WTC11 (cell line): ENCODE measurements around the gene SURF1. TPM values are rescaled to one million over a fixed set of nuclear protein-coding genes. Genes with fewer than 3 reads are reported as not detected.
"Not testable (repeated sequence)": the region's sequence is repeated elsewhere in the genome, so short reads cannot be mapped to it uniquely, and the experiment has no call there.

Source experiments
- ATAC-seq: fragments of 200-7000 bp; cut with Tn5 transposase; 2 replicates; pipeline ENCODE4 v1.10.0; 2021; ENCODE audit warnings: mild to moderate bottlenecking, moderate library complexity
- CTCF ChIA-PET: fragments of 300-600 bp; sonication (Branson Sonifier 250); formaldehyde crosslinking; loops from one replicate; lab custom pipeline; 2021; ENCODE audit warnings: antibody characterized with exemption; lab: Charles Lee
- POLR2A ChIA-PET: fragments of 350-600 bp; sonication (Branson Sonifier 250); formaldehyde crosslinking; loops from one replicate; lab custom pipeline; 2021; ENCODE audit warnings: antibody characterized with exemption; lab: Charles Lee
- DNase-seq: peaks from one replicate; pipeline ENCODE4 v3.0.0; 2021; ENCODE audit warnings: low spot score
- H3K27ac Mint-ChIP-seq: 2 replicates; pipeline ENCODE4 v1.8.0; 2021; ENCODE audit warnings: mixed read lengths
- H3K27me3 Mint-ChIP-seq: 2 replicates; pipeline ENCODE4 v1.8.0; 2021; ENCODE audit warnings: low read depth, mild to moderate bottlenecking, moderate library complexity, mixed read lengths
- H3K36me3 Mint-ChIP-seq: 2 replicates; pipeline ENCODE4 v1.8.0; 2021; ENCODE audit warnings: mixed read lengths
- H3K4me1 Mint-ChIP-seq: 2 replicates; pipeline ENCODE4 v1.8.0; 2022; ENCODE audit warnings: mixed read lengths
- H3K4me3 Mint-ChIP-seq: 2 replicates; pipeline ENCODE4 v1.8.0; 2021; ENCODE audit warnings: mild to moderate bottlenecking, moderate library complexity, mixed read lengths
- H3K9me3 Mint-ChIP-seq: 2 replicates; pipeline ENCODE4 v1.8.0; 2021; ENCODE audit warnings: mixed read lengths
- ATF1 ChIP-seq: sonication (generic); formaldehyde crosslinking; IDR thresholded peaks from 2 replicates; pipeline ENCODE4 v1.8.1; 2023; ENCODE audit warnings: mild to moderate bottlenecking, moderate library complexity, missing genetic modification reagents
- CDX4 ChIP-seq: fragments of 250-450 bp; sonication (Bioruptor Pico); IDR thresholded peaks from 2 replicates; pipeline ENCODE4 v1.9.0; 2021; ENCODE audit warnings: moderate library complexity, mild to moderate bottlenecking, inconsistent platforms, borderline replicate concordance
- CREM ChIP-seq: sonication (generic); formaldehyde crosslinking; IDR thresholded peaks from 2 replicates; pipeline ENCODE4 v1.8.1; 2022; ENCODE audit warnings: mild to moderate bottlenecking, missing genetic modification reagents, moderate library complexity
- E2F1 ChIP-seq: sonication (generic); formaldehyde crosslinking; IDR thresholded peaks from 2 replicates; pipeline ENCODE4 v1.8.0; 2022; ENCODE audit warnings: mild to moderate bottlenecking, missing genetic modification reagents
- GRHL2 ChIP-seq: fragments of 250-450 bp; sonication (Bioruptor Pico); IDR thresholded peaks from 2 replicates; pipeline ENCODE4 v1.8.0; 2022; ENCODE audit warnings: mild to moderate bottlenecking, moderate library complexity; ENCODE audit not compliant: insufficient replicate concordance, severe bottlenecking
- HMGA2 ChIP-seq: fragments of 250-450 bp; sonication (Bioruptor Pico); IDR thresholded peaks from 2 replicates; pipeline ENCODE4 v1.4.0; 2021; ENCODE audit warnings: mild to moderate bottlenecking, moderate library complexity
- MXD4 ChIP-seq: fragments of 250-450 bp; sonication (Bioruptor Pico); IDR thresholded peaks from 2 replicates; pipeline ENCODE4 v1.8.0; 2021; ENCODE audit warnings: mild to moderate bottlenecking, moderate library complexity, borderline replicate concordance
- NFE2L1 ChIP-seq: sonication (generic); formaldehyde crosslinking; IDR thresholded peaks from 2 replicates; pipeline ENCODE4 v1.8.1; 2023; ENCODE audit warnings: missing genetic modification reagents
- NR3C1 ChIP-seq: sonication (generic); formaldehyde crosslinking; conservative IDR thresholded peaks from 2 replicates; pipeline ENCODE4 v1.8.1; 2023; ENCODE audit warnings: low read depth, mild to moderate bottlenecking, missing genetic modification reagents
- PRRX2 ChIP-seq: fragments of 250-450 bp; sonication (Bioruptor Pico); IDR thresholded peaks from 2 replicates; pipeline ENCODE4 v1.8.0; 2021; ENCODE audit warnings: mild to moderate bottlenecking
- TEAD1 ChIP-seq: sonication (generic); formaldehyde crosslinking; IDR thresholded peaks from 2 replicates; pipeline ENCODE4 v1.8.0; 2022; ENCODE audit warnings: mild to moderate bottlenecking, missing genetic modification reagents
- TEAD4 ChIP-seq: sonication (generic); formaldehyde crosslinking; IDR thresholded peaks from 2 replicates; pipeline ENCODE4 v1.8.0; 2022; ENCODE audit warnings: mild to moderate bottlenecking, missing genetic modification reagents
- ZMAT4 ChIP-seq: fragments of 250-450 bp; sonication (Bioruptor Pico); IDR thresholded peaks from 2 replicates; pipeline ENCODE4 v1.9.0; 2021; ENCODE audit warnings: mild to moderate bottlenecking
- ZNF138 ChIP-seq: sonication (generic); formaldehyde crosslinking; conservative IDR thresholded peaks from 2 replicates; pipeline ENCODE4 v1.8.1; 2022; ENCODE audit warnings: mild to moderate bottlenecking, moderate library complexity, missing genetic modification reagents
- ZNF232 ChIP-seq: sonication (generic); formaldehyde crosslinking; IDR thresholded peaks from 2 replicates; pipeline ENCODE4 v1.8.0; 2022; ENCODE audit warnings: mild to moderate bottlenecking, missing genetic modification reagents
- ZNF396 ChIP-seq: fragments of 250-450 bp; sonication (Bioruptor Pico); IDR thresholded peaks from 2 replicates; pipeline ENCODE4 v1.8.0; 2021; ENCODE audit warnings: mild to moderate bottlenecking, moderate library complexity, borderline replicate concordance
- ZNF423 ChIP-seq: fragments of 250-450 bp; sonication (Bioruptor Pico); IDR thresholded peaks from 2 replicates; pipeline ENCODE4 v2.1.2; 2022; ENCODE audit warnings: mild to moderate bottlenecking, moderate library complexity
- total RNA-seq: library from RNA; stranded (reverse); gene quantifications from 3 replicates; pipeline ENCODE4 v1.2.3, GENCODE V29; 2021

Gene SURF1
- total RNA-seq, 1 experiment from 2014 or later, result 33.3 TPM

GRCh38 chr9:133394687-133395271 lies 38.5 kb upstream of the SURF1 start (continued):
- no peak for TF ChIP-seq ATF1 (CRISPR knock-in tag)
- TF ChIP-seq ZNF138 (CRISPR knock-in tag), result no peak
- TF ChIP-seq ZMAT4, result no peak
- TF ChIP-seq E2F1 (CRISPR knock-in tag), result no peak

GRCh38 chr9:133393399-133393798 lies 37.1 kb upstream of the SURF1 start:
- Mint-ChIP-seq H3K4me3 (no peak overlapping the region), H3K36me3 (peaks cover 5% of the 10 kb centered on the region), H3K27me3 (peaks cover 21% of the 10 kb centered on the region), H3K27ac (no peak overlapping the region), H3K9me3 (peaks cover 16% of the 10 kb centered on the region), H3K4me1 (no peaks in the 10 kb centered on the region)
- CTCF ChIA-PET, result no interaction called here
- DNase-seq (no peak), ATAC-seq (no peak)
- POLR2A ChIA-PET, result no interaction called here
- no peak for TF ChIP-seq HMGA2 (CRISPR knock-in tag)
- no peak for TF ChIP-seq TEAD1 (CRISPR knock-in tag)
- no peak for TF ChIP-seq ATF1 (CRISPR knock-in tag)
- no peak for TF ChIP-seq GRHL2
- no peak for TF ChIP-seq E2F1 (CRISPR knock-in tag)
- TF ChIP-seq MXD4 (CRISPR knock-in tag), result no peak
- no peak for TF ChIP-seq NFE2L1
- no peak for TF ChIP-seq TEAD4
- no peak for TF ChIP-seq ZNF232 (CRISPR knock-in tag)
- TF ChIP-seq ZNF396, result no peak
- TF ChIP-seq ZNF423 (CRISPR knock-in tag), result no peak
- TF ChIP-seq CREM, result no peak
- TF ChIP-seq CDX4, result no peak
- no peak for TF ChIP-seq NR3C1 (CRISPR knock-in tag)
- TF ChIP-seq PRRX2 (CRISPR knock-in tag), result no peak

GRCh38 chr9:133392308-133392707 lies 36.0 kb upstream of the SURF1 start:
- H3K27ac Mint-ChIP-seq, ATAC-seq, H3K4me1 Mint-ChIP-seq, DNase-seq, CTCF ChIA-PET, H3K4me3 Mint-ChIP-seq, H3K36me3 Mint-ChIP-seq: not testable (repeated sequence)
- Mint-ChIP-seq H3K27me3 (peaks cover 21% of the 10 kb centered on the region), H3K9me3 (peaks cover 16% of the 10 kb centered on the region)
- POLR2A ChIA-PET, result interaction anchor here (0.7 kb wide), 1 partner anchor 390 kb away, joined by 6 read pairs; no protein-coding TSS in a partner anchor

- CTCF ChIA-PET, H3K4me3 Mint-ChIP-seq, H3K27ac Mint-ChIP-seq, POLR2A ChIA-PET, ATAC-seq, H3K36me3 Mint-ChIP-seq, DNase-seq, H3K4me1 Mint-ChIP-seq: not testable (repeated sequence)
- Mint-ChIP-seq H3K27me3 (peaks cover 18% of the 10 kb centered on the region), H3K9me3 (peaks cover 16% of the 10 kb centered on the region)
These were observed 35.2 kb upstream of the SURF1 start for GRCh38 chr9:133391449-133391848.
